Erythroblast (primary cell): ENCODE data around the gene PGRMC1.

Source experiments
- DNase-seq, 2 experiments: peaks; one replicate each; lab custom pipeline; 2025; lab: John Stamatoyannopoulos, UW
- GATA1 ChIP-seq: IDR thresholded peaks from 2 replicates; pipeline ENCODE4 v1.6.1; 2011; ENCODE audit warnings: low read depth, mild to moderate bottlenecking, control low read depth, low read length, moderate library complexity
- POLR2A ChIP-seq: IDR thresholded peaks from 2 replicates; pipeline ENCODE4 v1.6.1; 2011; ENCODE audit warnings: mild to moderate bottlenecking, low read length

Gene PGRMC1

DNA sequence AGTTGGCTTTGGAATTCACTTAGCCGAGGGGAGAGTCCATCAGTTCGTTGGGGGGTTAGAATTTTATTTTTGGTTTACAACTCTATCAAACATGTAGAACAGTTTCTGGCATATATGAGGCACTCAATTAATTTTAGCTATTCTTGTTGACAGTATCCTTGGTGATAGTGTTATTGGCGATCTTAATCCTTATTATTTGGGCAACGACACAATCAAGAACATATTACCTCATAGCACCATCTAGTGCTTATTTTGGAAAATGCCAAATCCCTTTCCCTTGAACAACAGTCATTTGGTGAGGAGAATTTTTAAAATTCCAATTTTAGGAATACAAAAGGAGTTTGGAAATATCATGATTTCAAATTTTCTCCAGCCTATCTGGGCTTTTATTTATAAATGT, 17.9 kb upstream of the PGRMC1 start:
- TF ChIP-seq GATA1 (no peak), POLR2A (no peak)
- DNase-seq: peak; percentile 0 to 12

- no peak for TF ChIP-seq GATA1
- TF ChIP-seq POLR2A: no peak
- DNase-seq: no peak
Measured at GRCh38 chrX:119222932-119223331, 13.2 kb upstream of the PGRMC1 start.

GRCh38 chrX:119223783-119224182, 12.3 kb upstream of the PGRMC1 start:
- no peak for DNase-seq
- TF ChIP-seq GATA1: no peak
- TF ChIP-seq POLR2A: no peak

- DNase-seq: no peak
- no peak for TF ChIP-seq POLR2A
- TF ChIP-seq GATA1: no peak
Measured at GRCh38 chrX:119226446-119226845, 9.6 kb upstream of the PGRMC1 start.

DNA sequence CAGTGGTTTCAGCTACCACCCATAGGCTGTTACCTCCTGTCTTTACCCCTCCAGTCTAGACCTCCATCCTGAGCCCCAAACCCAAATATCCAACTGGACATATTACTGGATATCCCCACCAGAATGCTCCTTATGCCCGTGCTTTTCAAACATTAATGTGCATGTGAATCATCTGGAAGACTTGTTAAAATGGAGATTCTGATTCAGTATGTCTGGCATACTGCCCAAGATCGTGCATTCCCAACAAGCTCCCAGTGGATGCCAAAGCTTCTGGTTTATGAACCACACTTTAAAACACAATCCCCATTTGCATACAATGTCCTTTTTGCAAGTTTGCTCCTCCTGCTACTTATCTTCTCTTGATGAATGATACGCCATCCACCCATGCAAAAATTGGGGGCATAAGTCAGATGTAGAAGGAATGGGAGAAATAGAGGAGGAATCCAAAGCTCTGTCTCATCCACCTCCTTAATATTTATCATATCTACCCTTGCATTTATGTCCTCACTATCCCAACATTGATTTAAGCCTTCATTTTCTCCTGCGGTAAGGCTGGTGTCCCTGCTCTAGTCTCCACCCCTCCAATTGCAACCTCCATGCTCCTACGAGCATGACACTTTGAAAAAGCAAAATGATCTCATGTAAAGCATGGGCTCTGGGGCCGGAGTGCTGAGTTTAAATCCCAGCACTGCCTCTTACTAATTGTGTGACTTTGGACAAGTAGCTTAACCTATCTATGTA, 7.4 kb upstream of the PGRMC1 start:
- no peak for DNase-seq
- no peak for TF ChIP-seq POLR2A
- TF ChIP-seq GATA1: no peak

DNA sequence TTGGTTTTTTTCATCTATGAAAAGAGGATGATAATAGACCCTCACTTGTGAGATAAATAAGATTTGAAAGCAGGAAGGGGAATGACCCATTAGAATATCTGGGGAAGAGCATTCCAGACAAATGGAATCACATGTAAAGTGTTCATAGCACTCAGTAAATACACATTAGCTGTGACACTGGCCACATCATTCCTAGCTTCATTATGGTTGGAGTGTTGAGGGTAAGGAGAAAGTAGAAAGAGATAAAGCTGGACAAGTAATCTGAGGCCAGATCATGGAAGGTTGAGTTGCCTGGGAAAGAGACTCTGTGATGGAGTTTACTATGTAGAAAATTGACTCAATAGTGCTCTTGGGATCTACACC, 6.9 kb upstream of the PGRMC1 start:
- TF ChIP-seq GATA1: no peak
- no peak for TF ChIP-seq POLR2A

GRCh38 chrX:119230850-119231249, 5.2 kb upstream of the PGRMC1 start:
- TF ChIP-seq GATA1 (no peak), POLR2A (no peak)
- no peak for DNase-seq

More for the DNA sequence above, 6.9 kb upstream of the PGRMC1 start:
- no peak for DNase-seq

GRCh38 chrX:119231936-119232445, 4.1 kb upstream of the PGRMC1 start:
- TF ChIP-seq GATA1 (no peak), POLR2A (no peak)
- no peak for DNase-seq

DNA sequence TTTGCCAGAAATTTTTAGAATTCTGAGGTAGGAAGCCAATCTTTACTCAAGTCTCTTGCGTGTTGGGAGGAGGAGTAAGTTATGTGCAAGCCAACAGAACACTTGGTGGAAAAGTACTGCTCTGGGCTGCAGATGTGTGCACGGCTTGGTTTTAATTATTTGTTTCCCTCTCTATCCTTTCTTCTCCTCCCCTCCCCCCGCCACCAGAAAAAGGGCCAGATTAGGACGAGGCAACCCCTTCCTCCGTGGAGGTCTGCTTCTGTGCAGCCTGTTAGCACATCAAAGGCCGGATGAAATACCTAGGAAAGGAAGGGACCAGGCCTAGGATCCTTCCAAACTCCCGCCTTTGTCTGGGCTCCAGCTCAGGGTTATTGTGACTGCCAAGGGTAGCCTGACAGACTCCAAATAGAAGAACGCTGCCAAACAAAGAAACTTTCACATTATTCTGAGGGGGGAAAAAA, 1.0 kb upstream of the PGRMC1 start:
- no peak for DNase-seq
- TF ChIP-seq GATA1 (no peak), POLR2A (no peak)

DNA sequence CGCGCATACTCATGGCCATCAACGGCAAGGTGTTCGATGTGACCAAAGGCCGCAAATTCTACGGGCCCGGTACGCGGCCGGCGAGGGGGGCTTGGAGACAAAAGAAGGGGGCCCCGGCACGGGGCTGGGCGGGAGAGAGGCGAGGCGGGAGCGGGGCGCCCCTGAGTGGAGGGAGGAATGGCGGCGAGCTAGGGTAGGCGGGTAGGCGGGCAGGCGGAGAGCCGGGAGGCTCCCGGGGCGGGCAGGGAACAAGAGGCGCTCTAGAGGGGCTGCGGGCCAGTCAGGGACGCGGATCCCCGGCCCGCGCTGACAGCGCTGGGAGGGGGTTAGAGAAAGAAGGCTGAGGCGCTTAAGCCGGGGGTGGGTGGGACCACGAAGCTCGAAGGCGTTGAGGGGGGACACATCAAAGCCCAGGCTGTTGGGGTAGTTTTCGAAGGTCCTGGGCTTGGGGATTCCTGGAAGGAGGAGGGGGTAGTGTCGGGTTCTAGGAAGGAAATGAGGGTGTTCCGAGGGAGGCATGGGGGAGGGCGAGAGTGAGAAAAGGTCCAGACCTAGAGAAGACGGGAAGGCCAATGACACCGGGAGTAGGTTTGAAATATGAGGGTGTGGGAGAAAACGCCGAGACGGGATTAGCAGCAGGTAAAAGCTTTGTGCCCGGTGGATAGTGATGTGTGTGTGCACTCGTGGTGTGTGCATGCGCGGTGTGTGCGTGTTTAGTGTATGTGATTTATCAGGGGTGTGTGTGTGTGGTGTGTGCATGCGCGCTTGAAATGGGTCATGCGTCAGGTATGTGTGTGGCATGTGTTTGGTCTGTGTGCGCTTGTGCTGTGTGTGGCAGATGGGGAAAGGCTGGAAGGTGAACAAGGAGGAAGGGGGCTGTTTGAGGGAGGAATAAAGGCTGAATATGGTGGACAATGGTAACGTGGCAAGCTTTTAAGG, 807 bp downstream of the PGRMC1 start:
- DNase-seq: peak; percentile 28 to 46
- TF ChIP-seq GATA1 (no peak), POLR2A (no peak)

- DNase-seq: peak in 1 of 2 experiments; percentile 1
- TF ChIP-seq POLR2A (no peak), GATA1 (no peak)
Measured at GRCh38 chrX:119237562-119237942, 1.5 kb downstream of the PGRMC1 start.

DNA sequence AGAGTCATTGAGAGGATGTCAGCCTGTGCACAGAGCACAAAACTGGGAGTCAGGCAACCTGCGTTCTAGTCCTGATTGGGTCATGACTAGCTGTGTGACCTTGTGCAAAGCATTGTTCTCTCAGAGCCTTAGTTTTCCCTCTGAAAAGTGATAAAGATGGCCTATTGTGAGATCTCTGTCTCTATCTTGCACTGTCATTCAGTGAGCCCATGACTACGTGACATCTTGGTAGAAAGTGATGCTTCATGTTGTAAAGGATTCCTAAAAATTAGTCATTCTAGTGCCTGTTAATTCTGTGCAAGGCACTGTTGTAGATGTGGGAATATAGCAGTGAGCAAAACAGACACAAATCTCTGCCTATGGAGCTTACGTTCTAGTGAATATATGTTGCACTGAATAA, 2.5 kb downstream of the PGRMC1 start:
- DNase-seq: peak; percentile 6 to 48
- TF ChIP-seq POLR2A (no peak), GATA1 (no peak)

GRCh38 chrX:119240356-119240755, 4.3 kb downstream of the PGRMC1 start:
- TF ChIP-seq GATA1: no peak
- no peak for TF ChIP-seq POLR2A
- no peak for DNase-seq

DNA sequence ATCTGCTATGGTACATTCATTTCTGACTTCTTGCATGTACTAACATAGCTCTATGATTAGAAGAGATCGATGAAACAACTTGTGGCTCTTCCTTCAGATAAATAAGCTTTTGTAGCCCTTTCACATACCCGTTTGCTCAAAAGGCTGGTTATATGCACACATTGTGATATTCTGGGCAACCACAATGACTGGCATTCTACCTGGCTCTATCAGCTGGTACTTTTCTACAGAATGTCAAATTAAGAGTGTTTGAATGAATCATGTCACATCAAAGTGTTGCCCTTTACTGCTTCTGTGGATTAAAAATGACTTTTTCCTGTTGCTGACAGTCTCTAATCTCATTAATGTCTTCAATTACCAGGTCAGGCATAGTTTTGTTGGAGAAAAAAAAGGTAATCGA, 11.6 kb downstream of the PGRMC1 start:
- no peak for DNase-seq
- TF ChIP-seq GATA1 (no peak), POLR2A (no peak)

GRCh38 chrX:119249891-119250290, 13.8 kb downstream of the PGRMC1 start:
- DNase-seq: no peak
- no peak for TF ChIP-seq GATA1
- TF ChIP-seq POLR2A: no peak
